B cell (primary cell): Measurements from ENCODE around the gene SIK3.

Experiments used
- CTCF ChIP-seq: fragments of 200-600 bp; IDR thresholded peaks from one replicate; pipeline ENCODE4 v1.8.0; 2022; ENCODE audit warnings: antibody characterized with exemption, mild to moderate bottlenecking
- EZH2 ChIP-seq: IDR thresholded peaks from 2 replicates; pipeline ENCODE4 v1.6.1; 2012; ENCODE audit warnings: borderline replicate concordance, low read depth, mild to moderate bottlenecking, moderate library complexity, low read length; ENCODE audit not compliant: insufficient read depth, poor library complexity, severe bottlenecking

GRCh38 chr11:116918925-116919655 lies 179.1 kb downstream of the SIK3 start:
- TF ChIP-seq CTCF (no peak), EZH2 (no peak)
